H1 (cell line): Measurements from ENCODE around the gene SBF2. TPM values are rescaled to one million over a fixed set of nuclear protein-coding genes. Genes with fewer than 3 reads are reported as not detected.

Source experiments
- CTCF ChIA-PET: fragments of 300-600 bp; sonication (Branson Sonifier 250); formaldehyde crosslinking; loops from one replicate; lab custom pipeline; 2021; ENCODE audit not compliant: partially characterized antibody; lab: Charles Lee
- POLR2A ChIA-PET: fragments of 300-600 bp; sonication (Branson Sonifier 250); formaldehyde crosslinking; loops from one replicate; lab custom pipeline; 2021; ENCODE audit warnings: inconsistent platforms; ENCODE audit not compliant: partially characterized antibody; lab: Charles Lee
- DNase-seq, 2 experiments: peaks; one replicate each; pipeline versions ENCODE4 v3.0.0 to v3.0.0-alpha.2; 2010 to 2022; ENCODE audit warnings: low spot score in 2 of 2, low read depth in 1 of 2, mixed read lengths in 1 of 2
- FAIRE-seq: peaks from 2 replicates; lab custom pipeline; 2011; peaks lifted over from hg19 to GRCh38; lab: Jason Lieb, UNC
- H2AFZ ChIP-seq: 2 replicates; pipeline ENCODE4 v1.8.1; 2012; ENCODE audit warnings: low read length, inconsistent platforms
- H2AK5ac ChIP-seq: 2 replicates; pipeline ENCODE4 v1.6.1; 2013; ENCODE audit warnings: low read depth, low read length
- H2BK120ac ChIP-seq: replicated peaks from 2 replicates; pipeline ENCODE3; 2013; ENCODE audit warnings: low read depth, low read length, inconsistent platforms
- H2BK12ac ChIP-seq: 2 replicates; pipeline ENCODE4 v1.6.1; 2013; ENCODE audit warnings: low read depth, low read length
- H2BK15ac ChIP-seq: 2 replicates; pipeline ENCODE4 v1.6.1; 2013; ENCODE audit warnings: low read length
- H2BK20ac ChIP-seq: 2 replicates; pipeline ENCODE4 v1.6.1; 2013; ENCODE audit warnings: low read length
- H2BK5ac ChIP-seq: 2 replicates; pipeline ENCODE4 v1.6.1; 2013; ENCODE audit warnings: low read depth, low read length
- H3K14ac ChIP-seq: 2 replicates; pipeline ENCODE4 v1.6.1; 2013; ENCODE audit warnings: inconsistent platforms; ENCODE audit not compliant: insufficient read length
- H3K18ac ChIP-seq: 2 replicates; pipeline ENCODE4 v1.6.1; 2013; ENCODE audit warnings: low read length; ENCODE audit errors: extremely low read depth
- H3K23ac ChIP-seq: 2 replicates; pipeline ENCODE4 v1.6.1; 2013; ENCODE audit warnings: inconsistent platforms; ENCODE audit not compliant: insufficient read length
- H3K23me2 ChIP-seq: 2 replicates; pipeline ENCODE4 v1.6.1; 2013; ENCODE audit warnings: low read depth, low read length
- H3K27ac ChIP-seq: 2 replicates; pipeline ENCODE4 v1.6.1; 2011; ENCODE audit warnings: low read depth, low read length, inconsistent platforms
- H3K27me3 ChIP-seq, 4 experiments: replicated peaks in 1 of 4; 1 replicate in 1 of 4; 2 replicates in 3 of 4; pipeline versions ENCODE4 v1.6.1 to v1.8.1; 2011 to 2013; ENCODE audit warnings: low read length in 3 of 4, mild to moderate bottlenecking in 3 of 4, inconsistent platforms in 2 of 4, mixed read lengths in 2 of 4, moderate library complexity in 1 of 4; ENCODE audit not compliant: control insufficient read depth in 3 of 4, insufficient read depth in 3 of 4; ENCODE audit errors: extremely low read depth in 1 of 4
- H3K36me3 ChIP-seq, 4 experiments: 2 replicates each; pipeline versions ENCODE4 v1.6.1 to v1.8.1; 2011 to 2013; ENCODE audit warnings: mild to moderate bottlenecking in 4 of 4, low read length in 3 of 4, moderate library complexity in 2 of 4, control low read depth in 1 of 4, inconsistent platforms in 1 of 4; ENCODE audit not compliant: insufficient read depth in 4 of 4, control insufficient read depth in 2 of 4
- H3K4ac ChIP-seq: replicated peaks from 2 replicates; pipeline ENCODE3; 2013; ENCODE audit warnings: low read length, low read depth, mixed read lengths, inconsistent platforms; ENCODE audit not compliant: insufficient read length
- H3K4me1 ChIP-seq, 4 experiments: replicated peaks in 1 of 4; 1 replicate in 1 of 4; 2 replicates in 3 of 4; pipeline versions ENCODE4 v1.6.1 to v1.8.1; 2011 to 2013; ENCODE audit warnings: low read length in 3 of 4, inconsistent platforms in 2 of 4, mixed read lengths in 1 of 4; ENCODE audit not compliant: insufficient read depth in 4 of 4, control insufficient read depth in 3 of 4
- H3K4me2 ChIP-seq, 2 experiments: 2 replicates each; pipeline versions ENCODE4 v1.6.1 to v1.8.1; 2011 to 2013; ENCODE audit warnings: low read depth in 2 of 2, low read length in 2 of 2, control low read depth in 1 of 2, inconsistent platforms in 1 of 2, mild to moderate bottlenecking in 1 of 2; ENCODE audit not compliant: insufficient read depth in 1 of 2
- H3K4me3 ChIP-seq, 4 experiments: fragments of 200-600, 300-600 bp in 1 of 4; sonication (generic), shearing (Covaris generic), sonication (Bioruptor Twin) in 1 of 4; 2 replicates each; pipeline versions ENCODE4 v1.5.1 to v1.8.1; 2011 to 2016; ENCODE audit warnings: low read length in 4 of 4, low read depth in 3 of 4, control low read depth in 2 of 4, inconsistent platforms in 2 of 4, mild to moderate bottlenecking in 2 of 4, mixed read lengths in 1 of 4, moderate library complexity in 1 of 4; ENCODE audit not compliant: insufficient read depth in 2 of 4; ENCODE audit errors: extremely low read depth in 1 of 4
- H3K56ac ChIP-seq: replicated peaks from 2 replicates; pipeline ENCODE3; 2013; ENCODE audit warnings: low read depth, mild to moderate bottlenecking, mixed read lengths, low read length, inconsistent platforms; ENCODE audit not compliant: insufficient read length
- H3K79me1 ChIP-seq: 2 replicates; pipeline ENCODE4 v1.6.1; 2013; ENCODE audit warnings: low read depth, low read length, control low read depth
- H3K79me2 ChIP-seq, 2 experiments: 2 replicates each; pipeline versions ENCODE4 v1.6.1 to v1.8.1; 2012 to 2013; ENCODE audit warnings: low read length in 2 of 2, mild to moderate bottlenecking in 2 of 2, inconsistent platforms in 1 of 2; ENCODE audit not compliant: insufficient read depth in 2 of 2, control insufficient read depth in 1 of 2
- H3K9ac ChIP-seq, 4 experiments: replicated peaks in 1 of 4; 1 replicate in 1 of 4; 2 replicates in 3 of 4; pipeline versions ENCODE4 v1.6.1 to v1.8.1; 2011 to 2013; ENCODE audit warnings: low read depth in 3 of 4, low read length in 3 of 4, control low read depth in 2 of 4, mild to moderate bottlenecking in 2 of 4, moderate library complexity in 2 of 4, inconsistent platforms in 1 of 4; ENCODE audit errors: extremely low read depth in 1 of 4
- H3K9me3 ChIP-seq, 2 experiments: 2 replicates each; pipeline versions ENCODE4 v1.6.1 to v1.8.1; 2012 to 2013; ENCODE audit warnings: mild to moderate bottlenecking in 2 of 2, moderate library complexity in 2 of 2, control low read depth in 1 of 2, inconsistent platforms in 1 of 2, low read depth in 1 of 2, low read length in 1 of 2, mixed read lengths in 1 of 2; ENCODE audit not compliant: insufficient read depth in 2 of 2
- H4K20me1 ChIP-seq, 2 experiments: replicated peaks in 1 of 2; 2 replicates each; pipeline versions ENCODE3 to v1.8.1; 2011 to 2013; ENCODE audit warnings: inconsistent platforms in 2 of 2, low read length in 2 of 2, mild to moderate bottlenecking in 1 of 2; ENCODE audit not compliant: insufficient read depth in 2 of 2, control insufficient read depth in 1 of 2
- H4K5ac ChIP-seq: 2 replicates; pipeline ENCODE4 v1.6.1; 2013; ENCODE audit warnings: low read length, low read depth, mixed read lengths, inconsistent platforms; ENCODE audit not compliant: insufficient read length
- H4K8ac ChIP-seq: 2 replicates; pipeline ENCODE4 v1.8.0; 2013; ENCODE audit warnings: mild to moderate bottlenecking, moderate library complexity, low read length, inconsistent platforms; ENCODE audit not compliant: insufficient read depth; ENCODE audit errors: extremely low read depth
- H4K91ac ChIP-seq: replicated peaks from 2 replicates; pipeline ENCODE3; 2013; ENCODE audit warnings: low read length, mixed read lengths, inconsistent platforms; ENCODE audit not compliant: insufficient read length
- BRCA1 ChIP-seq: IDR thresholded peaks from 2 replicates; pipeline ENCODE4 v1.6.1; 2012; ENCODE audit warnings: low read depth, low read length, improper control_type of control experiment
- CHD1 ChIP-seq: IDR thresholded peaks from 2 replicates; pipeline ENCODE4 v1.6.1; 2012; ENCODE audit warnings: low read depth, low read length, improper control_type of control experiment
- EGR1 ChIP-seq: IDR thresholded peaks from 2 replicates; pipeline ENCODE4 v1.6.1; 2011; ENCODE audit warnings: low read depth, low read length, borderline replicate concordance
- GABPA ChIP-seq: IDR thresholded peaks from 2 replicates; pipeline ENCODE4 v1.6.1; 2011; ENCODE audit warnings: mild to moderate bottlenecking, low read length, moderate library complexity, borderline replicate concordance; ENCODE audit not compliant: insufficient read depth
- GTF2F1 ChIP-seq: IDR thresholded peaks from 2 replicates; pipeline ENCODE4 v1.6.1; 2012; ENCODE audit warnings: low read depth, low read length, improper control_type of control experiment, borderline replicate concordance
- HDAC6 ChIP-seq: IDR thresholded peaks from one replicate; pipeline ENCODE4 v1.7.1; 2012; ENCODE audit warnings: low read depth, mild to moderate bottlenecking, inconsistent platforms, low read length, moderate library complexity
- JUN ChIP-seq: IDR thresholded peaks from 2 replicates; pipeline ENCODE4 v1.6.1; 2011; ENCODE audit warnings: low read depth, mild to moderate bottlenecking, improper control_type of control experiment, low read length
- KDM5A ChIP-seq: fragments of 200-600 bp; IDR thresholded peaks from 2 replicates; pipeline ENCODE4 v1.7.1; 2012; ENCODE audit warnings: mild to moderate bottlenecking, low read length, inconsistent platforms, mixed read lengths
- POU5F1 ChIP-seq: IDR thresholded peaks from 2 replicates; pipeline ENCODE4 v1.6.1; 2011; ENCODE audit warnings: low read depth, mild to moderate bottlenecking, low read length, moderate library complexity
- SUZ12 ChIP-seq: fragments of 200-600 bp; sonication (generic); IDR thresholded peaks from 2 replicates; pipeline ENCODE4 v1.6.1; 2012; ENCODE audit warnings: mild to moderate bottlenecking, inconsistent platforms, low read length, moderate library complexity, mixed read lengths
- TBP ChIP-seq: IDR thresholded peaks from 2 replicates; pipeline ENCODE4 v1.6.1; 2011; ENCODE audit warnings: low read depth, low read length, improper control_type of control experiment
- TEAD4 ChIP-seq: IDR thresholded peaks from 2 replicates; pipeline ENCODE4 v1.6.1; 2012; ENCODE audit warnings: low read depth, low read length, inconsistent platforms, mixed read lengths
- WGBS, 2 experiments: shearing (Covaris generic) in 1 of 2; methylation state at CpG; one replicate each; pipeline versions ENCODE4 v1.1.6 to v1.1.7; 2013 to 2015; ENCODE audit warnings: low lambda C conversion rate in 2 of 2, mixed read lengths in 2 of 2, inconsistent platforms in 1 of 2, low coverage in 1 of 2, missing lambda C conversion rate in 1 of 2; ENCODE audit not compliant: insufficient replicate concordance in 2 of 2, insufficient coverage in 1 of 2, insufficient read length in 1 of 2; ENCODE audit errors: extremely low coverage in 1 of 2, missing lambda C conversion rate in 1 of 2; 5-methylcytosine and 5-hydroxymethylcytosine counted together
- polyA plus RNA-seq, 7 experiments: library from polyadenylated mRNA; depleted of rRNA in 3 of 7; stranded (reverse) in 5 of 7; unstranded in 2 of 7; fragments of >200 nt in 5 of 7; fragments of 200-250 nt in 2 of 7; gene quantifications; 1 replicate in 5 of 7; 2 replicates in 1 of 7; 4 replicates in 1 of 7; pipeline versions ENCODE4 v1.2.1 to v1.2.3, GENCODE V29; 2011 to 2013; ENCODE audit warnings: missing spikeins in 2 of 7, mixed read lengths in 2 of 7
- total RNA-seq: library from RNA; stranded (reverse); fragmentation: NEBNext Ultra II Directional; extraction: Animal tissue kit (Norgen Biotek cat#: 25700); gene quantifications from 2 replicates; pipeline ENCODE4 v1.2.1, GENCODE V29; 2021

The SBF2 gene
- total and polyA plus RNA-seq, 2 of the 8 experiments (the other 6 are each of a cell fraction or from before 2014, with no cell fraction given) = 36.7 to 50.5 TPM

DNA sequence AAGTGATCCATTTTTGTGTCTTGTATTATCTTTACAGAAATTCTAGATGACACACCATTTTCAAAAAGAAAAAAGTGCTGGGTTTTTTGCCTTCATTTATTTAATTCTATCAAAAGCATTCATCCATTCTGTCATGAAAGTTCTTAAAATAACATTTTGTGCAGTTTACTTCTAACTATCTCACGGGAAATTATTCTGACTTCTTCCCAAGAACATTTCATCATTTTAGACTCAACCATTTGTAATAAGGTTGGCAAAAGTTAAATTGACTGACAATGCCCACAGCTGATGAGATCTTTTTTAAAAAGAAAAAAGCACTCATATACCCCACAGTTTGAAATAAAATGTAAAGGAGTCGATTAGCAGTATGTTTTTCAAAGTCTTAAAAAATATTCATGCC lies 68.5 kb downstream of the SBF2 start:
- Histone ChIP-seq H3K18ac (no peak overlapping the region), H4K8ac (no peak overlapping the region), H3K4me2 (no peak overlapping the region), H3K56ac (no peak overlapping the region), H4K5ac (no peak overlapping the region), H2AK5ac (no peak overlapping the region), H3K4ac (no peak overlapping the region), H3K79me2 (peaks cover 0 to 25% of the 10 kb centered on the region in 2 experiments; a peak in 2 of 4 replicates), H3K27ac (no peak overlapping the region), H3K36me3 (no peaks in the 10 kb centered on the region), H3K23ac (no peak overlapping the region), H4K91ac (no peak overlapping the region), H2BK15ac (no peak overlapping the region), H3K9ac (no peak overlapping the region), H2BK5ac (no peak overlapping the region), H2BK120ac (no peak overlapping the region), H4K20me1 (no peaks in the 10 kb centered on the region), H3K79me1 (no peaks in the 10 kb centered on the region), H3K27me3 (no peaks in the 10 kb centered on the region), H3K14ac (no peak overlapping the region), H3K9me3 (no peaks in the 10 kb centered on the region), H3K4me1 (no peaks in the 10 kb centered on the region), H2BK20ac (no peak overlapping the region), H3K23me2 (no peaks in the 10 kb centered on the region; the same call in 1 of the 2 replicates), H3K4me3 (no peak overlapping the region), H2AFZ (no peak overlapping the region), H2BK12ac (no peak overlapping the region)
- ChIA-PET POLR2A (no interaction called here), CTCF (no interaction called here)
- FAIRE-seq = no peak
- 67% methylated on average over 2 of the region's 2 CpGs; no CpG with 5 or more reads in 1 of the 2 experiments for WGBS, 2 experiments
- TF ChIP-seq HDAC6 = no peak
- TF ChIP-seq JUN = no peak
- TF ChIP-seq EGR1 = no peak
- no peak for TF ChIP-seq BRCA1
- no peak for TF ChIP-seq CHD1
- no peak for TF ChIP-seq TBP
- TF ChIP-seq POU5F1 = no peak
- TF ChIP-seq KDM5A = no peak
- no peak for TF ChIP-seq GTF2F1
- TF ChIP-seq GABPA = no peak
- TF ChIP-seq TEAD4 = no peak
- no peak for TF ChIP-seq SUZ12
- no peak for DNase-seq
